Renal cortex interstitium (tissue), 11 donors: ENCODE measurements around the gene CYP39A1. TPM values are rescaled to one million over a fixed set of nuclear protein-coding genes. Genes with fewer than 3 reads are reported as not detected.

Experiments
- DNase-seq, 11 donors: peaks; one replicate each; pipeline ENCODE4 v3.0.0-alpha.2; 2013; ENCODE audit warnings: low read depth in 9 of 11, low spot score in 4 of 11; ENCODE audit errors: extremely low read depth in 1 of 11
- polyA plus RNA-seq, 3 donors: library from polyadenylated mRNA; unstranded; fragments of 120-200 nt; gene quantifications; one replicate each; pipeline ENCODE4 v1.2.1, GENCODE V29; 2013; ENCODE audit not compliant: insufficient read length in 3 of 3

CYP39A1 gene
- polyA plus RNA-seq, 3 donors: 8.0 to 8.6 (median 8.6) TPM

DNA sequence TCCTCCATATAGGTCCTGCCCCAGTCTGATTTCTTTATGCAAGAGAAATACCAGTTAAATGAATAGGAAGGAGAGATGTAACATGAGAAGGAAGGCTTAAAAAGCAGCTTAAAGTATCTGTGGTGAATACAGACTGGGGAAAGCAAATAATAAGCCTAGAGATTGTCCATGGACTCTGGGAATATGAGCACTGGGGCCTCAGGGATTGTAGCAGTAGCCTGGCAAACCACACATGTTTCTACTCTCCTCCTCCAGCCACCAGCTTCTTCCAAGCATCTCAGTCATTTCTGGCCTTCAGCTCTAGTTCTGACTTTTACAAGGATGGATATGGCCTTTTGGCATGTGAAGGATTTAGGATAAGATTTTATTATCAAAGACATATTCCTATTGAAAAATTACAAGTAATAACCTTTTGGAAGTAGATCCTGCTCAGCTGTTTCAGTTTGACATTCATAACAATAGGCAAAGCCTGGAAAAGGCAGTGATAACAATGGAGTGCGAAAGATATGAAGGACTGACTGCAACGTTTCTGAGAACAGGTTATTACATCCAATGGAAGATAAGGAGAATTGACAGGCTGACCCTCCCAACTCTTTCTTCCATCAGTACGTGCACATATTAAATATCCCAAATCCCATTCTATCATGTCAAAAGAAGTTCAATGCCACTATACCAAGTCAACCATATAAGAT, 41.6 kb downstream of the CYP39A1 start:
- DNase-seq: no peak

DNA sequence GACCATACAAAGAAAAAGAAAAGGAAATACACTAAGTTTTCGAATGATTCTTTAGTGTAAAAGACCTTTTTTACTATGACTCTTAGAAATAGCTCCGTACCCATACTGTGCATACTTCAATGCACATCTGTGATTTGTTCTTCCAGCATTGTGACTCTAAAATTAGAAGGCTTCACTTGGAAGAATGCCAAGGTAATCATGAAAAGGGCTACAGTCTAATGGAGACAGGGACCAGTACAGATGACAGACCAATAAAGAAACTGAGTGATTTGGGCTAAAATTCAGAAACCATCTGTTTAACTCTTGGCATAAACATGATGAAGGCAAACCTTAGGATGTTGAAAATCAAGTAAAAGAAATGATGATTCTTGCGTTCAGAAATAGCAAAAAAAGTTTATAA, 46.3 kb downstream of the CYP39A1 start:
- DNase-seq: peak in 1 of 11 donors; percentile 12

DNA sequence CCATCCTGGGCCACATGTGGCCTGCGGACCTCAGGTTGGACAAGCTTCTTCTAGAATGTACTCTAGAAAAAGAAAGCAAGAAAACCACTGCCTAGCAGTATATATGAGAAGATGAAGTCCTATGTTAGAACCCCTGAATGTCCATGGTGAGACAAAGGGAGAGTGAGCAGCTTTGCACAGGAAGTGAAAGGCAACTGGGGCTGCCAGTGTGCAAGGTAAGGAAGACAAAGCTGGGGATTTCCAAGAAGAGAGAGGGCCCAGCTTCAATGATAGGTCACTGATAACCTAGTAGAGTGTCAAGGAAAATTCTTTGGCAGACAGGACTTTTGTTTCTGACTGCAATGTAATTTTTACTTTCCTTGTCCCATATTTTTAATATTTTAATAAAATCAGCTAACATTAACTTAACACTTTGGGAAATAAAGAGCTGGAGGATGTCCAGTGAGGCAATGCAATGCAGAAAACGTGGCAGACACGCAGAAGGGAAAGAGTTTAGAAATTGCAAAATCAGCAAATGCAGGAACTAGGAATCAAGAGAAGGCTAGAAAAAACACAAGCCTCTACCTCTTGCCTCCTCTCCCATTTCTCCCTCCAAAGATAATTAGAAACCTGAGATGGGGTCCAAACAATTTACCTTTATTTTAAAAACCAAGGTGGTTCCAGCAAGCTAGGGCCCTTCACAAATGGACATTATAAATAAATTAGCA, 47.4 kb downstream of the CYP39A1 start:
- no peak for DNase-seq

DNA sequence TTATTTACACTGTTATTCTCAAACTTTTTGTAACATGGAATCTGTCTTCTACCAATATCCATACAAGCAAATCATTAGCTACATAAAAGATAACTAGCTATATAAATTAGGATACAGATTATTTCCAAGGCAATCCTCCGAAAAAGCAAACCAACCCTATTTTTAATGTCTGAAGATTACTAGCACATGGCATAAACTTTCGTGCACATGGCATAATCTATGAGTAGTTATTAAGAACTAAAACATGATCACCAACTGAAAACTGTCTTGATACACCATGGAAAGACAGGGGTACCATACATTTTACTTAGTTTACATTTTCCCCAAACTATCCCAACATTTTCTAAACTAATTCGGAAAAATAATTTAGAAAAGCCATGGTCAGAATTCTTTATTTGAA, 54.4 kb downstream of the CYP39A1 start:
- DNase-seq: no peak

DNA sequence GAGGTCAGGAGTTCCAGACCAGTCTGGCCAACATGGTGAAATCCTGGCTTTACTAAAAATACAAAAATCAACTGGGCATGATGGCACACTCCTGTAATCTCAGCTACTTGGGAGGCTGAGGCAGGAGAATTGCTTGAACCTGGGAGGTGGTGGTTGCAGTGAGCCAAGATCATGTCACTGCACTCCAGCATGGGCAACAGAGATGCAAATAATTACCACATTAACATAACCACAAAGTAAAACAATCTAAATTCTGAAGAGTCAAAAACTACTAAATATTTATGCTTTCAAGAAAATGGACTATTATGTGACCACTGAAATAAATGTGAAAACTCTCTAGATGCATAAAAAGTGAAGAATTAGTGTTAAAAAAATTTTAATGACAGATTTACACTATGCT, 59.9 kb downstream of the CYP39A1 start:
- DNase-seq: no peak

DNA sequence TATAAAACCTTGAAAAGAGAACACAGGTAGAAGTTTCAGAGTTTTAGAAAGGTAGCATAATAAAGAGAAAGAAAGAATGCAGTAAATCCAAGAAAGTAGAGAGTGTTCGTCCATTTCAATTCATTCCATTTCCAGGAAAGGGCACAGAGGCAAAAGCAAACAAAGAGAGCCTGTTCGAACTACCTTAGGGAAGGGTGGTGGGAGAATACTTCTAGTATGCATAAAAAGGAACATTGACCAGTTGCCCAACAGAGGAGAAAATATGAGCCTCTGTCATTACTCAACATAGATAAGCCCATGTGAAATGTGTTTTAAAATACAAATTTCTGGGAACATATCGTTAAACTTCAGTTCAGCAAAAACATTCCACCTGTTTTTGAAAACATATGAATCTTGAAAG, 60.6 kb downstream of the CYP39A1 start:
- no peak for DNase-seq

- no peak for DNase-seq
Measured at GRCh38 chr6:46590765-46591164, 61.9 kb downstream of the CYP39A1 start.

DNA sequence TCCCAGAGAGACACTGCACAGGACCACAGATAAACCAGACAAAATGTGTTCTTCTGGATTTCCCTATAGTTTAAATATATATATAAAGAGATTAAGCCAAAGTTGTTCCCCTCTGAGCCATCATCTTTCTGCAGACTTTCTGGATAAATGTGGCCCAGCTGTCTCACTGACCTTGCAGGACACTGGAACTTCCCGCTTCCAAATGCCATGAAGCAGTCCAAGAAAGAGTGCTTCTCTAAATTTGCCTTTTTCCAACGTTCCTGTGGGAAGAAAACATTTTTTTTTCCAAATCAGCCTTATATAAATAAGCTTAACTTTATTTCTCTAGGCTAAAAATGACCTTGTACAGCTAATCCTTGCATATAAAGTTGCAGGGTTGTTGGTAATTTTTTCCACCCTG, 65.7 kb downstream of the CYP39A1 start:
- no peak for DNase-seq

- no peak for DNase-seq
Measured at GRCh38 chr6:46584586-46584985, 68.0 kb downstream of the CYP39A1 start.

- DNase-seq: no peak
Measured at GRCh38 chr6:46583721-46584120, 68.9 kb downstream of the CYP39A1 start.

GRCh38 chr6:46583081-46583480, 69.5 kb downstream of the CYP39A1 start:
- DNase-seq: peak in 2 of 11 donors; percentile 15 to 27

GRCh38 chr6:46581459-46582177, 71.0 kb downstream of the CYP39A1 start:
- no peak for DNase-seq

DNA sequence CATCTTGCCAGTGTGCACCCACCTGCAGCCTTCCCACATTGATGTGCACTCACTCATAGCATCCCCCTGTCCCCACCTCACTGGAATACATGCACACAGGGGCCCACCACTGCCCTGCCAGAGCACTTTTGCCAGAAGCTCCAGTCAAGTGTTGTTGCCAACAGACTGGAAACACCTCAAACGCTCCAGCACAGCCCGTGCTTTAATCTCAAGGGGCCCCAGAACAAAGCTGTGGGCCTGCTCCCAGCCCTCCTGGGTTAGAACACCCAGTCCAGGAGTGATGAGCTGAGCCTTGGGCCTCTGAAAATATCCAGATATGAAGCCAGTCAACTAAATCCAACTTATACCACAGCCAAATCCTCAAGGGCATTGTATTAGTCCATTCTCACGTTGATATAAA, 77.1 kb downstream of the CYP39A1 start:
- no peak for DNase-seq

GRCh38 chr6:46573140-46573539, 79.5 kb downstream of the CYP39A1 start:
- DNase-seq: no peak

GRCh38 chr6:46565531-46565930, 87.1 kb downstream of the CYP39A1 start:
- no peak for DNase-seq

- DNase-seq: no peak
Measured at GRCh38 chr6:46563924-46564323, 88.7 kb downstream of the CYP39A1 start.

- DNase-seq: no peak
Measured at GRCh38 chr6:46556053-46556452, 96.6 kb downstream of the CYP39A1 start.

DNA sequence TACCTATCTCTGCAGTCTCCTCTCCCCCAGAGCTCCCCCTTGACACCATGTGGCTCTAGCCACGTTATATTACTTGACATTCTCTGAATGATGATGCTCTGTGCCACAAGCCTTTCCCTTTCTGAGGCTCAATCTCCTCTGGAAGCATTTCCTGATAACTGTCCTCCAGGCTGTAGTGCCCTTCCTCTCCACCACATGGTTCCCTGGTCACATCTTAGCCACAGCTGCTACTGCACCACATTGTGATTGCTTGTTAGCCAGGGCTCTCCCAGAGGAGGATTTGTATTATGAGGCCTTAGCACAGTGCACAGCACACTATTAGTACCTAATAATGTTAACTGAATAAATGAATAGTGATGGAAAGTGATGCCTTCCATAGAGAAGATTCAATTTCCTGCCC, 97.5 kb downstream of the CYP39A1 start:
- DNase-seq: no peak

- DNase-seq: no peak
Measured at GRCh38 chr6:46549155-46549554, 103.5 kb downstream of the CYP39A1 start.

DNA sequence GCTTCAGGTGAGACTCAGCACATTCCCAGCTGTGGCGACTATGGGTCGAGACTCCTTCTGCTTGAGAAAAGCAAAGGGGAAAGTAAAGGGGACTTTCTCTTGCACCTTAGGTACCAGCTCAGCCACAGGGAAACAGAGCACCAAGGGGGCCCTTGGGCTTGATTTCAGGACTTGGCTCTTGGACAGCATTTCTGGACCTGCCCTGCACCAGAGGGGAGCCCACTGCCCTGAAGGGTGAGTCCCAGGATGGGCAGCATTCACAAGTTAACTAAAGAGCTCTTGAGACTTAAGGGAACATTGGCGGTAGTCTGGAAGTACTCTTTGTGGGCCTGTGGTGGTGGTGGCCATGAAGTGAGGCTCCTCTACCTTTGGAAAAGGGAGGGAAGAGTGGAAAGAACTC, 111.1 kb downstream of the CYP39A1 start:
- no peak for DNase-seq
